Subcutaneous adipose tissue (tissue), 4 donors: Measurements from ENCODE around the gene TWIST1. TPM values are rescaled to one million over a fixed set of nuclear protein-coding genes. Genes with fewer than 3 reads are reported as not detected.

Experiments
- total RNA-seq, 4 donors: library from RNA; depleted of rRNA; stranded (reverse); fragments of >200 nt; gene quantifications; one replicate each; pipeline ENCODE4 v1.1.0, GENCODE V29; 2016
- TF ChIP-seq, protein P1 (sequence below): fragments of 450-650 bp; IDR thresholded peaks from one replicate; pipeline ENCODE4 v1.5.1; 2016; ENCODE audit warnings: low read depth, mild to moderate bottlenecking, control low read depth, antibody characterized with exemption, moderate library complexity

Gene TWIST1
- total RNA-seq, 4 donors from 2014 or later = 49.7 to 112 (median 65.1) TPM

DNA sequence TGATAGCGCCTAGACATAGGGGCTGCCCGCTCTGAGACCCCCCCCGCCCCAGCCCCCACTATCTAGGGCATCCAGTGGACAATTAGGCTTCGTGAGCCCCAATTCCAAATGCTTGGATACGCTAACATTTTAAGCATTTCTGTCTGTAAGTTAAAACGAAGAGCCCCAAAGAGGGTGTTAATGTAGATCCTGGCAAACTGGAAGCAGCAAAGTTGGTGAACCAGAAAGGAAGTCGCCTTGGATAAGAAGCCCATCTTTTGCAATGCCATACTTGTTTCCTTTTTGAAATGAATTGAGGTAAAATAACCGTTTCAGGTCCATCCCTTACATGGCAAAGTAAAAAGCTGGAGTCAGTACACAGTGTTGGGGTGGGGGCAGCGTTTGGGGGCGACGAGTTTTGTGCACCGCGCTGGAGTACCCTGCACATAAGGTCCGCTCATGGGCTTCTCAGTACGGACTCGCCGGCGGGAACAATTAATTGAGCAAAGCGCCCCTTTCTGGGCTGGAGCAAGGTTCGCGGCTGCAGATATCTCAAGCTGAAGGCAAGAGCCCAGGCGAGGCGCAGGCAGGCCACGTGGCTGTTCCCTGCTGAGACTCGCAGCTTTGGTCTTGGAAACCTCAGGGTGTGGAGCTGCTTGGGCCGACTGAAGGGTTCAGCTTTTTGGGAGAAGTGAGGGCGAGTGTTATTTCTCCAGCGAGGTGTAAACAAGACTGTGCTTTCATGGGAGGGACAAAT is 1.4 kb upstream of the TWIST1 start:
- TF ChIP-seq, protein P1, sequence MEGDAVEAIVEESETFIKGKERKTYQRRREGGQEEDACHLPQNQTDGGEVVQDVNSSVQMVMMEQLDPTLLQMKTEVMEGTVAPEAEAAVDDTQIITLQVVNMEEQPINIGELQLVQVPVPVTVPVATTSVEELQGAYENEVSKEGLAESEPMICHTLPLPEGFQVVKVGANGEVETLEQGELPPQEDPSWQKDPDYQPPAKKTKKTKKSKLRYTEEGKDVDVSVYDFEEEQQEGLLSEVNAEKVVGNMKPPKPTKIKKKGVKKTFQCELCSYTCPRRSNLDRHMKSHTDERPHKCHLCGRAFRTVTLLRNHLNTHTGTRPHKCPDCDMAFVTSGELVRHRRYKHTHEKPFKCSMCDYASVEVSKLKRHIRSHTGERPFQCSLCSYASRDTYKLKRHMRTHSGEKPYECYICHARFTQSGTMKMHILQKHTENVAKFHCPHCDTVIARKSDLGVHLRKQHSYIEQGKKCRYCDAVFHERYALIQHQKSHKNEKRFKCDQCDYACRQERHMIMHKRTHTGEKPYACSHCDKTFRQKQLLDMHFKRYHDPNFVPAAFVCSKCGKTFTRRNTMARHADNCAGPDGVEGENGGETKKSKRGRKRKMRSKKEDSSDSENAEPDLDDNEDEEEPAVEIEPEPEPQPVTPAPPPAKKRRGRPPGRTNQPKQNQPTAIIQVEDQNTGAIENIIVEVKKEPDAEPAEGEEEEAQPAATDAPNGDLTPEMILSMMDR = no peak

DNA sequence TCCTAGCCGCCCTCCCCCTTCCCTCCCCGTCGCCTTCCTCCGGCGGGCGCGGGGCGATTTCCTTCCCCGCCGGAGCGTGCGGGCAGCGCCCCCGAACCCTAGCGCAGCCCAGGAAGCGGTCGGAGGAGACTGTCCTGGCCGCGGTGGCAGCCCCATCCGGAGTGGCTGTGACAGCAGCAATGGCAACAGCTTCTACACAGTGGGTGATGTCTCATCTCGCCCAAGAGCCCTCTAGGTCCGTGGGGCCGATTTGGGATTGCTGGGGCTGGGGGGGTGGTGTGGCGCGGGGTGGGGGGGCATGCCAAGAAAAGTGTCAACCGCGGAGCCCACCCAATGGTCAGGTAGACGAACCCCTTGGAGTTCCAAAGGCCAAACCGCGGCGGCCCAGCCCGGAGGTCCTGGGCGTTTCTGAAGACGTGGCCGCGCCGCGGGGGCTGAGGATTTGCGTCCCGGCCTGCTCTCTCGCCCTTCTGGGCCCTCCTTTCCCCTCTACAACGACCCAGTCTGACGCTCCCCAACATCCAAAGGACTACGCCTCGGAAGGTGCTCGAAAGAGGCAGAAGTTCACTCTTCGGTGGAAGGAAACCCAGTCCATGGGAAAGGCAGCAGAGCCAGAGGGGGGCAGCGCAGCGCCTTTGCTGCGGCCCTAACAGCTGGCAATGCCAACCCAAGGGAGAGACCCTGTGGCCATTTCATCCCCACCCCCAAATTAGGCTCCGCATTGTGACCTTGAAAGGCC is 603 bp upstream of the TWIST1 start:
- TF ChIP-seq, protein P1 = no peak

DNA sequence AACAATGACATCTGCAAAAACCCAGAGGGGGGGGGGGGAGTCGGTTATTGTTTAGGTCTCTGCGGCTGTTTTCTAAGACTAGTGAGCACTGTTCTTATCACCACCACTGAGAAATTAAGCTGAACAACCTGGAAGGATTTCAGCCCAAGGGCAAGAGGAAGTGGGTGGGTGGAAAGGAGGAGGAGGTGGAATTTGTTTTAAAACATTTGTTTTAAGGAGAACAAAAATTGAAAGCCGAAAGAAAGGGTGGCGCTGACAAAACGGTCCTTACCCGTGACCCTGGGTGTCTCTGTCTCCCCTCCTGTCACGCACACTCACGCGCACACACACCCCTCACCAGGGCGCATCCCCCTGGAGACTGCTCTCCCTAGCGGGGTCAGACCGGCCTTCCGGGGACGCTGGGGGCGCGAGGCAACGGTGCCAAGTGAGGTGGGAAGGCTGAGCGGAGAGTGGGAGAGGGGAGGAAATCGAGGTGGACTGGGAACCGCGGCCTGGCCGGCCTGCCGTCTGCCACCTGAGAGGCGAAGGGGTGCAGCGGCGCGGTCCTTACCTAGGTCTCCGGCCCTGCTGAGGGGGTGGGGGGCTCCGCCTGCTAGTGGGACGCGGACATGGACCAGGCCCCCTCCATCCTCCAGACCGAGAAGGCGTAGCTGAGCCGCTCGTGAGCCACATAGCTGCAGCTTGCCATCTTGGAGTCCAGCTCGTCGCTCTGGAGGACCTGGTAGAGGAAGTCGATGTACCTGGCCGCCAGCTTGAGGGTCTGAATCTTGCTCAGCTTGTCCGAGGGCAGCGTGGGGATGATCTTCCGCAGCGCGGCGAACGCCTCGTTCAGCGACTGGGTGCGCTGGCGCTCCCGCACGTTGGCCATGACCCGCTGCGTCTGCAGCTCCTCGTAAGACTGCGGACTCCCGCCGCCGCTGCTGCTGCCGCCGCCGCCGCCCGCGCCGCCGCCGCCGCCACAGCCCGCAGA is 1.0 kb downstream of the TWIST1 start:
- TF ChIP-seq, protein P1 = no peak

DNA sequence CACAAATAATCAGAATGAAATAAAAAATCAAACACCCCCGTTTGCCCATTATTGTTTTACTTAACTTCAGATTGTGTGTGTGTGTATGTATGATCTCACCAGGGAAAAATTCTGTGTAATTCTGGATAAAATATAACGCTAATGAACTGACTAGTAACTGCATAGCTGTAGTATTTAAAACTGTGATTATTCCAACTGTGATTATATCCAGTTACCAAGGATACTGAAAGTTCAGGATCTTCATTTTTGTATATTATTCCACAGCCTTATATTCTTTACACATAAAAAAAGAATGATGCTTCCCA is 2.9 kb downstream of the TWIST1 start:
- TF ChIP-seq, protein P1 = no peak

DNA sequence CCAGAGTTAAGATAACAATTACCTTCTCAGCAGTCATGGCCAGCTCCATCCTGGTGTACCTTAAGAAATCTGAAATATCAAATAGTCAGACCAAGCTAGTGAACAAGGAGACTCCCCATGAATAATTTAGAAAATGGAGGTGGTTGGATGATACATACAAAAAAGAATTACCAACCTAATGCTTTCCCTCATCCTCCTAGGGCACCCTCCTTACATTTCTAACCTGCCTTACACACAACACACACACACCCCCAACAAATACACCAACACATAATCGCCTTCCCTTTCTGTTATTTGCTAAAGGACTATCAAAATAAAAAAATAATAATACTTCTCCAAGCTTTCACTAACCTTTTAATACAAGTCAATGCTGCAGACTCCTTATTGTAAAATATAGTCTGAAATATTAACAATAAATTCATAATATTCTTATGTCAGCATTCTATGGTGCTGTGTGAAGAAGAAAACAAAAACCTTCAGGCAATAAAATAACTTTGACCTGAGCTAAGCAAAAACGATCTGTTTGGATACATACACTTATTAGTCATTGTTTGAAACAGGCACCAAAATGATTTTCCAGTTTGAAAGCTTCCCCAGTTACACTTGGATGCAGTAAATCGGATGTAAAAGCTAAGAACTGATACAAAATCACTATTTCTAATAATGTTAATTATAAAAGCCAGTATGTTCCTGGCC is 3.4 kb downstream of the TWIST1 start:
- TF ChIP-seq, protein P1 = no peak

DNA sequence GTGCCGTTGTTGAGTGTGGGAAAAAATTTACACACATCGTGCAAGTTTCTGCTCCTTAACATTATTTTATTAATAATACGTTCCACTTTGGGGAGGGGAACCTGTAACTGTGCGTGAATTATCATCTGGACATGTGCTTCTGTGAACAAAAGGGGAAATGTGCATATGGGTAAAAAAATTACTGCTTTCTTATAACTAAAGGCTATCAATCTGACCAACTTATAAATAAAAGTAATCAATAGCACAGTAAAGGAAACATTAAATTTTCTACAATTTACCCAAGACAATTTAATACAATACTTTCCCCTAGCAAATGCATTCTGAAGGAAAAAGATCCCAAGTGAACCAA is 4.5 kb downstream of the TWIST1 start:
- TF ChIP-seq, protein P1 = no peak
